ENCODE results near the gene SND1.

SND1 gene

DNA sequence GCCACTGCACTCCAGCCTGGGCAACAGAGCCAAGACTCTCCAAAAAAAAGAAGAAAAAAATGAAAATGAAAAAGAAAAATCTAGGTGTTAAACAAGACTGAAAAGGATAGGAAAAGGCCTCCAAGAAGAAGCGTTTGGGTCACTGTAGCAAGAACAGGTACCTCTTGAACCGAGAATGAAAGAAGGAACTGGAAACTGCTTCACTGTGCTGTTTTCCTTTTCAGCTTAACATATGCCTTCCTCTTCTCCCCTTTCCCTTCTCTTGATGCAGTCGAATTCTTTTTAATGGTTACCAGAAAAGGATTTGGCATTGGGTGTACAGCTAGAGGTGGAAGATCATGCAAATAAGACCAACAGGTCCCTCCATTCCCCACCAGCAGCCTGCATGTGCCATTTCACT is 351.2 kb downstream of the SND1 start:
- no peaks in the 10 kb centered on the region for H3K4me1 ChIP-seq (ENCODE audit: control insufficient read depth in 2 of 2, insufficient read depth in 2 of 2, low read length in 2 of 2)
- H3K36me3 ChIP-seq (ENCODE audit: control insufficient read depth in 2 of 2, insufficient read depth in 2 of 2, low read length in 2 of 2), result no peaks in the 10 kb centered on the region
- H3K27ac ChIP-seq (ENCODE audit: low read depth in 2 of 2, low read length in 2 of 2), result no peak overlapping the region
- H3K4me3 ChIP-seq (ENCODE audit: low read length in 2 of 2), result no peak overlapping the region
- no peaks in the 10 kb centered on the region for H3K9me3 ChIP-seq (ENCODE audit: control insufficient read depth in 2 of 2, low read length in 2 of 2)
- no peak overlapping the region for H3K9ac ChIP-seq (ENCODE audit: low read depth in 1 of 2, low read length in 2 of 2)
- H3K27me3 ChIP-seq (ENCODE audit: control insufficient read depth in 2 of 2, insufficient read depth in 2 of 2, low read length in 2 of 2), result no peaks in the 10 kb centered on the region

GRCh38 chr7:128003787-128004186 is 351.8 kb downstream of the SND1 start:
- no peak overlapping the region for H3K9ac ChIP-seq (ENCODE audit: low read depth in 1 of 2, low read length in 2 of 2)
- H3K27me3 ChIP-seq (ENCODE audit: control insufficient read depth in 2 of 2, insufficient read depth in 2 of 2, low read length in 2 of 2), result no peaks in the 10 kb centered on the region
- no peaks in the 10 kb centered on the region for H3K36me3 ChIP-seq (ENCODE audit: control insufficient read depth in 2 of 2, insufficient read depth in 2 of 2, low read length in 2 of 2)
- H3K4me1 ChIP-seq (ENCODE audit: control insufficient read depth in 2 of 2, insufficient read depth in 2 of 2, low read length in 2 of 2), result no peaks in the 10 kb centered on the region
- no peak overlapping the region for H3K4me3 ChIP-seq (ENCODE audit: low read length in 2 of 2)
- H3K27ac ChIP-seq (ENCODE audit: low read depth in 2 of 2, low read length in 2 of 2), result no peak overlapping the region
- H3K9me3 ChIP-seq (ENCODE audit: control insufficient read depth in 2 of 2, low read length in 2 of 2), result no peaks in the 10 kb centered on the region

DNA sequence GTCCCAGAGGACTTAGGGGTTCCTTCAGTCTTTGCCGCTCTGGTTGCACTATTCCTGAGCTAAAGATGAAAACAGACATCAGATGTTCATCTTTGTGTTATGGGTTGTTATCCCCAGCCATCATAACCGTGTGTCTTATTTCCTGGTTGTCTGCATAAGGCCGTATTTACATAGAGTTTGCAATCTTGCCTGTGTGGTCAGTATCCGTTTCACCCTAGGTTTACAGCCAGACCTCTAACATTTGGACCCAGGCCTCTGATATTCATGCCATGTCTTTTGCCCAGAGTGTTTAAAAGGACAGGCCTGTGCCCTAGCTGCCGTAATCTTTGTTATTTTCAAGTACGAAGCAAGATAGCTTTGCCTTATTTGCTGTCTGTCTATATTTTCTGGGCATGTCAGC is 352.6 kb downstream of the SND1 start:
- no peaks in the 10 kb centered on the region for H3K4me1 ChIP-seq (ENCODE audit: control insufficient read depth in 2 of 2, insufficient read depth in 2 of 2, low read length in 2 of 2)
- no peaks in the 10 kb centered on the region for H3K36me3 ChIP-seq (ENCODE audit: control insufficient read depth in 2 of 2, insufficient read depth in 2 of 2, low read length in 2 of 2)
- H3K9ac ChIP-seq (ENCODE audit: low read depth in 1 of 2, low read length in 2 of 2), result no peak overlapping the region
- H3K27ac ChIP-seq (ENCODE audit: low read depth in 2 of 2, low read length in 2 of 2), result no peak overlapping the region
- no peak overlapping the region for H3K4me3 ChIP-seq (ENCODE audit: low read length in 2 of 2)
- no peaks in the 10 kb centered on the region for H3K27me3 ChIP-seq (ENCODE audit: control insufficient read depth in 2 of 2, insufficient read depth in 2 of 2, low read length in 2 of 2)
- H3K9me3 ChIP-seq (ENCODE audit: control insufficient read depth in 2 of 2, low read length in 2 of 2), result no peaks in the 10 kb centered on the region

DNA sequence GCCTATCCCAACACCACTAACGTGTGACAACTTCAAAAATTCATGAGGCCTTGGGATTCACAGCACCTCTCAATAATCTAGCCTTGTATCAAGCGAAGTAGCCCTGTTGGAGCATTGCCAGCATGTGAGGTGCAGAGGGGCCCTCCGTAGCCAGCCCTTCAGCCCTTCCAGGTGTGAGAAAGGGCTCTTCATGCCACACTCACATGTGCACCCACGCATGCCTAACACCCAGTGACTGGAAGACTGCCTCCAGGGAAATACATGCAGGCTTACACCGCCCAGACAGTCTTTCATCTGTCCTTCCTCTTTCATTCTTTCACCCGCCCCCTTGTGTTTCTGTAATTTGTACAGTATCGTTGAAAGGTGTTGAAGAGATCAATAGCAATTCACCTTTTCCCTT is 353.1 kb downstream of the SND1 start:
- Histone ChIP-seq H3K36me3 (ENCODE audit: control insufficient read depth in 2 of 2, insufficient read depth in 2 of 2, low read length in 2 of 2) (no peaks in the 10 kb centered on the region), H3K4me1 (ENCODE audit: control insufficient read depth in 2 of 2, insufficient read depth in 2 of 2, low read length in 2 of 2) (no peaks in the 10 kb centered on the region), H3K9ac (ENCODE audit: low read depth in 1 of 2, low read length in 2 of 2) (no peak overlapping the region), H3K27me3 (ENCODE audit: control insufficient read depth in 2 of 2, insufficient read depth in 2 of 2, low read length in 2 of 2) (no peaks in the 10 kb centered on the region), H3K27ac (ENCODE audit: low read depth in 2 of 2, low read length in 2 of 2) (no peak overlapping the region), H3K4me3 (ENCODE audit: low read length in 2 of 2) (no peak overlapping the region), H3K9me3 (ENCODE audit: control insufficient read depth in 2 of 2, low read length in 2 of 2) (no peaks in the 10 kb centered on the region)

DNA sequence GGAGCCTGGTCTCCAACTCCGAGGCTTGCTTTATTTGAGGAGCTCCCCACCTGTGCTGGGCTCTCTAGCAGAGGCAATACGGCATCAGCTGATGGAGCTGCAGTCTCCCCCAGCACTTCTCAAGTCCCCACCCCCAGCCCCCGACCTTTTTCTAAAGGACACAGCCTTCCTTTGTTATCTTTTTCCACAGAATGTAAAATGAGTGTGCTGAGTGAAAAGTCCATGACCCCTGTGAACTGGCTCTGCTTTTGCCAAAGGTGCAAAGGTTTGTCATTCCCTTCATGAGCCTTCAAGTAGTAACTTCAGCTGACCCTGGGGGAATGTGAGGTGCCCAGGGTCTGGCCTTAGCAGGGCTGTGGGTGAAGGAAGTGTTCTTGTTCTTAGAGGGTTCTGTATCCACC is 353.8 kb downstream of the SND1 start:
- no peak overlapping the region for H3K27ac ChIP-seq (ENCODE audit: low read depth in 2 of 2, low read length in 2 of 2)

GRCh38 chr7:128006550-128007302 is 354.7 kb downstream of the SND1 start:
- no peak overlapping the region for H3K27ac ChIP-seq (ENCODE audit: low read depth in 2 of 2, low read length in 2 of 2)
- H3K9ac ChIP-seq (ENCODE audit: low read depth in 1 of 2, low read length in 2 of 2), result no peak overlapping the region
- no peaks in the 10 kb centered on the region for H3K4me1 ChIP-seq (ENCODE audit: control insufficient read depth in 2 of 2, insufficient read depth in 2 of 2, low read length in 2 of 2)
- no peak overlapping the region for H3K4me3 ChIP-seq (ENCODE audit: low read length in 2 of 2)
- no peaks in the 10 kb centered on the region for H3K36me3 ChIP-seq (ENCODE audit: control insufficient read depth in 2 of 2, insufficient read depth in 2 of 2, low read length in 2 of 2)
- no peaks in the 10 kb centered on the region for H3K9me3 ChIP-seq (ENCODE audit: control insufficient read depth in 2 of 2, low read length in 2 of 2)
- H3K27me3 ChIP-seq (ENCODE audit: control insufficient read depth in 2 of 2, insufficient read depth in 2 of 2, low read length in 2 of 2), result no peaks in the 10 kb centered on the region

More for the DNA sequence above, 353.8 kb downstream of the SND1 start:
- Histone ChIP-seq H3K4me3 (ENCODE audit: low read length in 2 of 2) (no peak overlapping the region), H3K36me3 (ENCODE audit: control insufficient read depth in 2 of 2, insufficient read depth in 2 of 2, low read length in 2 of 2) (no peaks in the 10 kb centered on the region), H3K4me1 (ENCODE audit: control insufficient read depth in 2 of 2, insufficient read depth in 2 of 2, low read length in 2 of 2) (no peaks in the 10 kb centered on the region), H3K9me3 (ENCODE audit: control insufficient read depth in 2 of 2, low read length in 2 of 2) (no peaks in the 10 kb centered on the region), H3K9ac (ENCODE audit: low read depth in 1 of 2, low read length in 2 of 2) (no peak overlapping the region), H3K27me3 (ENCODE audit: control insufficient read depth in 2 of 2, insufficient read depth in 2 of 2, low read length in 2 of 2) (no peaks in the 10 kb centered on the region)

DNA sequence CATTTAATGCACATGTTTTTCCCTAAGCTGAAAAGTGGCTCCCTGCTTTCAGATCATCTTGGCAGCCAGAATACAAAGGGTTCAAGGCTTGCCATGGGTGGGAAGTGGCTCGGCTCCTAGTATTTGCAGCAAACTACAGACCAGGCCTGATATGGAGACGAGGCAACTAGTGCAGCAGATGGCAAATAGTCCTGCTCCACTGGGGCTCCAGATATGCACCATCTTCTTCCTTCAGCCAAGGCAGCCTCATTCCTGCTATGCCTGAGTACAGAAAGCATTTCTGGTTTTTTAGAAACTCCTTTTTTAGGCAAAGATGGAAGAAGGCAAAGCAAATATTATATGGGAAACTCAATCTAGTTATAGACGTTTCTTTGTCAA is 355.3 kb downstream of the SND1 start:
- no peaks in the 10 kb centered on the region for H3K9me3 ChIP-seq (ENCODE audit: control insufficient read depth in 2 of 2, low read length in 2 of 2)

DNA sequence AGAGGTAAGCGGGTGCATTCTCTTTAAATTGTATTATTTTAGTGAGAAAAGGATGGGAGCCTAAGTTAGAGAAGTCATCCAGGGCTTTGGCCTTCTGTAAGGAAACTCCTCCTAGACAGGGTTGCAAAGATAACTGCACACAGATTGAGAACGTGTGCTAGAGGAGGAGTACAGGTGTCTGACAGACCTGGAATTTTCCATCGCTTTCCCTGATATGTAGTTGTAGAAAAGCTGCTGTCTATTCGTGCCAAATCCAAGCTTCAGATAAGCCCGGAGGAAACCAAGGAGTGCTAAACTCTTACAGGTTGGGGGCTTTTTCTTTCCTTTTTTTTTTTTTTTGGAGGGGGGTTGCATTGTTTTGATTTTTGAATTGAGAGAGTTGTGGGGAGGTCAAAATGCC is 356.1 kb downstream of the SND1 start:
- H3K9me3 ChIP-seq (ENCODE audit: control insufficient read depth in 2 of 2, low read length in 2 of 2), result no peaks in the 10 kb centered on the region
- no peaks in the 10 kb centered on the region for H3K27me3 ChIP-seq (ENCODE audit: control insufficient read depth in 2 of 2, insufficient read depth in 2 of 2, low read length in 2 of 2)
- no peak overlapping the region for H3K4me3 ChIP-seq (ENCODE audit: low read length in 2 of 2)
- H3K36me3 ChIP-seq (ENCODE audit: control insufficient read depth in 2 of 2, insufficient read depth in 2 of 2, low read length in 2 of 2), result no peaks in the 10 kb centered on the region
- H3K27ac ChIP-seq (ENCODE audit: low read depth in 2 of 2, low read length in 2 of 2), result no peak overlapping the region
- no peak overlapping the region for H3K9ac ChIP-seq (ENCODE audit: low read depth in 1 of 2, low read length in 2 of 2)
- no peaks in the 10 kb centered on the region for H3K4me1 ChIP-seq (ENCODE audit: control insufficient read depth in 2 of 2, insufficient read depth in 2 of 2, low read length in 2 of 2)

More for the DNA sequence above, 355.3 kb downstream of the SND1 start:
- no peak overlapping the region for H3K27ac ChIP-seq (ENCODE audit: low read depth in 2 of 2, low read length in 2 of 2)
- H3K4me3 ChIP-seq (ENCODE audit: low read length in 2 of 2), result no peak overlapping the region
- no peak overlapping the region for H3K9ac ChIP-seq (ENCODE audit: low read depth in 1 of 2, low read length in 2 of 2)
- H3K36me3 ChIP-seq (ENCODE audit: control insufficient read depth in 2 of 2, insufficient read depth in 2 of 2, low read length in 2 of 2), result no peaks in the 10 kb centered on the region
- no peaks in the 10 kb centered on the region for H3K27me3 ChIP-seq (ENCODE audit: control insufficient read depth in 2 of 2, insufficient read depth in 2 of 2, low read length in 2 of 2)
- H3K4me1 ChIP-seq (ENCODE audit: control insufficient read depth in 2 of 2, insufficient read depth in 2 of 2, low read length in 2 of 2), result no peaks in the 10 kb centered on the region

DNA sequence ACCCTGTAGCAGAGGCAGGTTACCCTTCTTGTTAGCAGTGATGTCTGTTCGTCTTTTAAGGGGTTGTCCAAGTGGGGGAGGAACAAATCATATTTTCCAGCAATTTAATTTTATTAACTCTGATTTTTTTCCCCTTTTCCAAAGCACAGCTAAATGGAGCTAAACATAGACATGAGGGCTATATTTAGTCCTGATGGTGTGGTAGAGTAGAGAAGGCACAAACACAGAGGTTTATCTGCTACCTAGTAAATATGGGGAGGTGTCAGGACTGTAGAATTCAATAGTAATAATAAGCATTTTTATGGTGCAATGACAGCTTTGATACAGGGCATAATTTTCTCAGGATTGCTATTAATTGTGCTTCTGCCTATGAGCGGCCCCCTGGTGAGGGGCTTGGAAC is 356.8 kb downstream of the SND1 start:
- Histone ChIP-seq H3K4me3 (ENCODE audit: low read length in 2 of 2) (no peak overlapping the region), H3K9ac (ENCODE audit: low read depth in 1 of 2, low read length in 2 of 2) (no peak overlapping the region), H3K4me1 (ENCODE audit: control insufficient read depth in 2 of 2, insufficient read depth in 2 of 2, low read length in 2 of 2) (no peaks in the 10 kb centered on the region), H3K27ac (ENCODE audit: low read depth in 2 of 2, low read length in 2 of 2) (no peak overlapping the region), H3K36me3 (ENCODE audit: control insufficient read depth in 2 of 2, insufficient read depth in 2 of 2, low read length in 2 of 2) (no peaks in the 10 kb centered on the region), H3K27me3 (ENCODE audit: control insufficient read depth in 2 of 2, insufficient read depth in 2 of 2, low read length in 2 of 2) (no peaks in the 10 kb centered on the region), H3K9me3 (ENCODE audit: control insufficient read depth in 2 of 2, low read length in 2 of 2) (no peaks in the 10 kb centered on the region)

- Histone ChIP-seq H3K27me3 (ENCODE audit: control insufficient read depth in 2 of 2, insufficient read depth in 2 of 2, low read length in 2 of 2) (no peaks in the 10 kb centered on the region), H3K4me1 (ENCODE audit: control insufficient read depth in 2 of 2, insufficient read depth in 2 of 2, low read length in 2 of 2) (no peaks in the 10 kb centered on the region), H3K27ac (ENCODE audit: low read depth in 2 of 2, low read length in 2 of 2) (no peak overlapping the region), H3K4me3 (ENCODE audit: low read length in 2 of 2) (no peak overlapping the region), H3K36me3 (ENCODE audit: control insufficient read depth in 2 of 2, insufficient read depth in 2 of 2, low read length in 2 of 2) (no peaks in the 10 kb centered on the region), H3K9ac (ENCODE audit: low read depth in 1 of 2, low read length in 2 of 2) (no peak overlapping the region), H3K9me3 (ENCODE audit: control insufficient read depth in 2 of 2, low read length in 2 of 2) (no peaks in the 10 kb centered on the region)
Observed at GRCh38 chr7:128010391-128011127, 358.6 kb downstream of the SND1 start.

All from mucosa of rectum (tissue), 2 donors.